WI38 (cell line): ENCODE measurements around the gene TSPAN2.

Source experiments
- H3K4me3 ChIP-seq: 2 replicates; pipeline ENCODE4 v1.5.1; 2011; ENCODE audit warnings: low read depth, mild to moderate bottlenecking, control low read depth, low read length
- CTCF ChIP-seq: IDR thresholded peaks from 2 replicates; pipeline ENCODE4 v1.5.1; 2012; ENCODE audit warnings: low read depth, mild to moderate bottlenecking, control low read depth, low read length

Gene TSPAN2

GRCh38 chr1:115077286-115077983 is 11.9 kb downstream of the TSPAN2 start:
- TF ChIP-seq CTCF: no peak

GRCh38 chr1:115076384-115076915 is 12.9 kb downstream of the TSPAN2 start:
- no peak overlapping the region for H3K4me3 ChIP-seq
- TF ChIP-seq CTCF: no peak

More at GRCh38 chr1:115077286-115077983, 11.9 kb downstream of the TSPAN2 start:
- no peak overlapping the region for H3K4me3 ChIP-seq

GRCh38 chr1:115074839-115075534 is 14.3 kb downstream of the TSPAN2 start:
- H3K4me3 ChIP-seq: no peak overlapping the region
- TF ChIP-seq CTCF: no peak

GRCh38 chr1:115073298-115074087 is 15.8 kb downstream of the TSPAN2 start:
- TF ChIP-seq CTCF: no peak

GRCh38 chr1:115071012-115071664 is 18.2 kb downstream of the TSPAN2 start:
- H3K4me3 ChIP-seq: no peak overlapping the region
- TF ChIP-seq CTCF: no peak

More at GRCh38 chr1:115073298-115074087, 15.8 kb downstream of the TSPAN2 start:
- H3K4me3 ChIP-seq: no peak overlapping the region

- no peak for TF ChIP-seq CTCF
Observed at GRCh38 chr1:115069659-115070308, 19.5 kb downstream of the TSPAN2 start.

More at GRCh38 chr1:115069659-115070308, 19.5 kb downstream of the TSPAN2 start:
- H3K4me3 ChIP-seq: no peak overlapping the region
